ENCODE data around the gene PRKAR1A.

PRKAR1A gene

DNA sequence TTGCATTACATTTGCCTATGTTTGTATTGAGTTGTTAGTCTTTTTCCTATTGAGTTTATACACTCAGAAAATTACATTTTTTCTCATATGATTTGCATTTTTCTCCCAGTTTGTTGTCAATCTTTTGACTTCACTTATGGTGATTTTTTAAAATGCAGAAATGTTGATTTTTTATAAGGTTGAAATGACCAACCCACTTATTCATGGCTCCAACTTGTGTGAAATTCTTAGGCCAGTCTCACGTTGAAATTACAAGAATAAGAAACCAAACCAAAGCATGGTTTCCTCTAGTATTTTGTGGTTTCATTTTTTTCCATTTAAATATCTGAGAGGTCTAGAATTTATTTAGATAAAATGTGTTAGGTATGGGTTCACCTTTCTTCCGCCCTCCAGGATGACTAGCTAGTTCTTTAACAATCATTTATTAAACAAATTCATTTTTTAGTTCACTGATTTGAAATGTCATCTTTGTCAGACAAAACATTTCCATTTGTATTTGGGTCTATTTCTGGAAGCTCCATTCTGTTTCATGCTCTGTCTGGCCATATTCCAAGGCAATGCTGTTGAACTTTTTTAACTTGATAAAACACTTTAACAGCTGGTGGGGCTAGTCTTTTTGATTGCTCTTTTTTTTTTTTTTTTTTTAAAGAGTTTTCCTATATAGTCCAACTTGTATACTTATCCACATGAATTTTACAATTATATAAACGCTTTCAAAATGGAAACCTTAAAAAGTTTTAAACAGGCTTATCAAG, 48.9 kb downstream of the PRKAR1A start:
- no peak overlapping the region for H3K4me3 ChIP-seq (replicated peaks; ENCODE audit: low read depth, low read length)
- TF ChIP-seq, protein P1, sequence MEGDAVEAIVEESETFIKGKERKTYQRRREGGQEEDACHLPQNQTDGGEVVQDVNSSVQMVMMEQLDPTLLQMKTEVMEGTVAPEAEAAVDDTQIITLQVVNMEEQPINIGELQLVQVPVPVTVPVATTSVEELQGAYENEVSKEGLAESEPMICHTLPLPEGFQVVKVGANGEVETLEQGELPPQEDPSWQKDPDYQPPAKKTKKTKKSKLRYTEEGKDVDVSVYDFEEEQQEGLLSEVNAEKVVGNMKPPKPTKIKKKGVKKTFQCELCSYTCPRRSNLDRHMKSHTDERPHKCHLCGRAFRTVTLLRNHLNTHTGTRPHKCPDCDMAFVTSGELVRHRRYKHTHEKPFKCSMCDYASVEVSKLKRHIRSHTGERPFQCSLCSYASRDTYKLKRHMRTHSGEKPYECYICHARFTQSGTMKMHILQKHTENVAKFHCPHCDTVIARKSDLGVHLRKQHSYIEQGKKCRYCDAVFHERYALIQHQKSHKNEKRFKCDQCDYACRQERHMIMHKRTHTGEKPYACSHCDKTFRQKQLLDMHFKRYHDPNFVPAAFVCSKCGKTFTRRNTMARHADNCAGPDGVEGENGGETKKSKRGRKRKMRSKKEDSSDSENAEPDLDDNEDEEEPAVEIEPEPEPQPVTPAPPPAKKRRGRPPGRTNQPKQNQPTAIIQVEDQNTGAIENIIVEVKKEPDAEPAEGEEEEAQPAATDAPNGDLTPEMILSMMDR (IDR thresholded peaks at IDR 0.05; ENCODE audit: insufficient read depth, low read length, poor library complexity, severe bottlenecking) = no peak
- no peaks in the 10 kb centered on the region; the same call in 1 of the 2 replicates for H3K27me3 ChIP-seq (replicated peaks; ENCODE audit: control insufficient read depth, insufficient read depth, low read length)
- DNase-seq (ENCODE audit: extremely low read depth, insufficient read length) = no peak
- H3K36me3 ChIP-seq (ENCODE audit: control insufficient read depth, insufficient read depth, low read length) = no peaks in the 10 kb centered on the region

DNA sequence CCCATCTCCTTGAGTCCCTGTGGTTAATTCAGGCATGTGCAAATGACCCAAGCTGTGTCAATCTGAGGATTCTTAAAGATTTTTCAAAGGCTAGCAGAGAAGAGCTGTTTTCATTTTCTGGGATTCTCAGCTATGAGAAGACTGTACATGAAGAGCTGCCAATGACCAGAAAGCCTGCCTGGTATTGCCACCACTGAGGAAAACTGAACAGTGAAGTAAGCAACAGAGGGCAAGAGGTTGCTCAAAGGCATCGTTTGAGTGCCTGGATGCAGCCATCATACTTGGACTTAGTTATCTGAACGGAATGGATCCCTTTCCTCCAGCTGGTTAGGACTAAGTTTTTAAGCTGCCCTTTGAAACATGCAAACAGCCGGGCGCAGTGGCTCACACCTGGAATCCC, 50.5 kb downstream of the PRKAR1A start:
- Histone ChIP-seq H3K27me3 (replicated peaks; ENCODE audit: control insufficient read depth, insufficient read depth, low read length) (no peaks in the 10 kb centered on the region; the same call in 1 of the 2 replicates), H3K4me3 (replicated peaks; ENCODE audit: low read depth, low read length) (no peak overlapping the region), H3K36me3 (ENCODE audit: control insufficient read depth, insufficient read depth, low read length) (no peaks in the 10 kb centered on the region)
- DNase-seq (ENCODE audit: extremely low read depth, insufficient read length) = no peak
- TF ChIP-seq, protein P1 (IDR thresholded peaks at IDR 0.05; ENCODE audit: insufficient read depth, low read length, poor library complexity, severe bottlenecking) = no peak

- Histone ChIP-seq H3K27me3 (replicated peaks; ENCODE audit: control insufficient read depth, insufficient read depth, low read length) (no peaks in the 10 kb centered on the region; the same call in 1 of the 2 replicates), H3K4me3 (replicated peaks; ENCODE audit: low read depth, low read length) (no peak overlapping the region), H3K36me3 (ENCODE audit: control insufficient read depth, insufficient read depth, low read length) (no peaks in the 10 kb centered on the region)
- TF ChIP-seq, protein P1 (IDR thresholded peaks at IDR 0.05; ENCODE audit: insufficient read depth, low read length, poor library complexity, severe bottlenecking) = no peak
- DNase-seq (ENCODE audit: extremely low read depth, insufficient read length) = no peak
Measured at GRCh38 chr17:68564415-68565111, 52.3 kb downstream of the PRKAR1A start.

- H3K36me3 ChIP-seq (ENCODE audit: control insufficient read depth, insufficient read depth, low read length) = no peaks in the 10 kb centered on the region
- no peak overlapping the region for H3K4me3 ChIP-seq (replicated peaks; ENCODE audit: low read depth, low read length)
- no peak for DNase-seq (ENCODE audit: extremely low read depth, insufficient read length)
- TF ChIP-seq, protein P1 (IDR thresholded peaks at IDR 0.05; ENCODE audit: insufficient read depth, low read length, poor library complexity, severe bottlenecking) = no peak
- no peaks in the 10 kb centered on the region; the same call in 1 of the 2 replicates for H3K27me3 ChIP-seq (replicated peaks; ENCODE audit: control insufficient read depth, insufficient read depth, low read length)
Measured at GRCh38 chr17:68565661-68566441, 53.6 kb downstream of the PRKAR1A start.

DNA sequence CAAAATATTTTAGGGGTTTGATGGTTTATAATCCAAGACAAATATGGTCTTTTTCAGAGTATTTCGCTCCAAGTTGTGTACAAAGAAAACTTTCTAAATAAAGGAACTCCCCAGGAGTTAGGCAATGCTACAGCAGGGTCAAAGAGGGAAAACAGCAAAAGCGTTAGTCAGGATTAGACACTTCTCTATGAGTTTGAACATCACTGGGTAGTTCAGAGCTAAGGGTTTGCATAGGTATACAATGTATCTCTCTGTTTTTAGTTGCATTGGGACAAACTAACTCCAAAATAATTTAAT, 54.2 kb downstream of the PRKAR1A start:
- no peak overlapping the region for H3K4me3 ChIP-seq (replicated peaks; ENCODE audit: low read depth, low read length)
- no peaks in the 10 kb centered on the region; the same call in 1 of the 2 replicates for H3K27me3 ChIP-seq (replicated peaks; ENCODE audit: control insufficient read depth, insufficient read depth, low read length)
- DNase-seq (ENCODE audit: extremely low read depth, insufficient read length) = no peak
- H3K36me3 ChIP-seq (ENCODE audit: control insufficient read depth, insufficient read depth, low read length) = no peaks in the 10 kb centered on the region
- TF ChIP-seq, protein P1 (IDR thresholded peaks at IDR 0.05; ENCODE audit: insufficient read depth, low read length, poor library complexity, severe bottlenecking) = no peak
